Activated T-cell treated with anti-CD3 and anti-CD28 coated beads, Interleukin-2, amount 50 U/mL, for 72 hours (primary cell): ENCODE results near the gene FHDC1. TPM values are rescaled to one million over a fixed set of nuclear protein-coding genes. Genes with fewer than 3 reads are reported as not detected.

Experiments
- ATAC-seq, 2 donors: fragments of 150-1000 bp; cut with Tn5 transposase; replicated peaks in 1 of 2; 2 replicates each; pipeline ENCODE4 v1.10.0; 2021; ENCODE audit warnings: moderate library complexity in 2 of 2, mild to moderate bottlenecking in 1 of 2
- DNase-seq, 2 donors: peaks; one replicate each; pipeline ENCODE4 v3.0.0; 2021 to 2022; ENCODE audit warnings: mixed read lengths in 1 of 2
- H3K27ac Mint-ChIP-seq: one replicate; pipeline ENCODE4 v1.8.0; 2022; ENCODE audit warnings: mild to moderate bottlenecking, moderate library complexity, mixed read lengths
- H3K27me3 Mint-ChIP-seq: one replicate; pipeline ENCODE4 v1.8.0; 2022; ENCODE audit warnings: low read depth, mixed read lengths
- H3K36me3 Mint-ChIP-seq, 2 donors: one replicate each; pipeline ENCODE4 v1.8.0; 2022; ENCODE audit warnings: mixed read lengths in 2 of 2, mild to moderate bottlenecking in 1 of 2; ENCODE audit not compliant: insufficient read depth in 2 of 2
- H3K4me1 Mint-ChIP-seq: one replicate; pipeline ENCODE4 v1.8.0; 2022; ENCODE audit warnings: low read depth, mixed read lengths
- H3K4me3 Mint-ChIP-seq, 2 donors: one replicate each; pipeline ENCODE4 v1.8.0; 2022; ENCODE audit warnings: mild to moderate bottlenecking in 2 of 2, mixed read lengths in 2 of 2, moderate library complexity in 2 of 2
- H3K9me3 Mint-ChIP-seq, 2 donors: one replicate each; pipeline ENCODE4 v1.8.0; 2022; ENCODE audit warnings: mixed read lengths in 2 of 2
- total RNA-seq, 2 donors: library from RNA; stranded (reverse); gene quantifications; one replicate each; pipeline ENCODE4 v1.2.3, GENCODE V29; 2022

Gene FHDC1
- total RNA-seq, 2 donors from 2014 or later: 0.10 to 0.14 TPM

GRCh38 chr4:152998861-152999260 lies 62.7 kb downstream of the FHDC1 start:
- Mint-ChIP-seq H3K27ac (no peak overlapping the region), H3K36me3 (no peaks in the 10 kb centered on the region), H3K27me3 (peaks cover 10% of the 10 kb centered on the region), H3K4me3 (no peak overlapping the region), H3K9me3 (no peaks in the 10 kb centered on the region), H3K4me1 (no peaks in the 10 kb centered on the region)
- ATAC-seq (no peak), DNase-seq (no peak)

- ATAC-seq (no peak), DNase-seq (no peak)
- Mint-ChIP-seq H3K4me3 (no peak overlapping the region), H3K4me1 (no peaks in the 10 kb centered on the region), H3K27ac (no peak overlapping the region), H3K9me3 (no peaks in the 10 kb centered on the region), H3K27me3 (peaks cover 10% of the 10 kb centered on the region), H3K36me3 (no peaks in the 10 kb centered on the region)
Observed at GRCh38 chr4:152999346-153000075, 63.4 kb downstream of the FHDC1 start.

GRCh38 chr4:153000076-153000420 lies 63.9 kb downstream of the FHDC1 start:
- DNase-seq (no peak), ATAC-seq (no peak)
- Mint-ChIP-seq H3K4me1 (no peaks in the 10 kb centered on the region), H3K4me3 (no peak overlapping the region), H3K27ac (no peak overlapping the region), H3K27me3 (peaks cover 10% of the 10 kb centered on the region), H3K36me3 (no peaks in the 10 kb centered on the region), H3K9me3 (no peaks in the 10 kb centered on the region)

GRCh38 chr4:153001626-153002025 lies 65.5 kb downstream of the FHDC1 start:
- Mint-ChIP-seq H3K36me3 (no peaks in the 10 kb centered on the region), H3K27ac (no peak overlapping the region), H3K4me3 (no peak overlapping the region), H3K27me3 (peaks cover 10% of the 10 kb centered on the region), H3K9me3 (no peaks in the 10 kb centered on the region), H3K4me1 (no peaks in the 10 kb centered on the region)
- no peak for ATAC-seq
- DNase-seq: no peak

- no peak overlapping the region for H3K4me3 Mint-ChIP-seq
- no peaks in the 10 kb centered on the region for H3K36me3 Mint-ChIP-seq
- no peak overlapping the region for H3K27ac Mint-ChIP-seq
- DNase-seq (no peak), ATAC-seq (no peak)
- no peaks in the 10 kb centered on the region for H3K4me1 Mint-ChIP-seq
- peaks cover 10% of the 10 kb centered on the region for H3K27me3 Mint-ChIP-seq
- H3K9me3 Mint-ChIP-seq: no peaks in the 10 kb centered on the region
Observed at GRCh38 chr4:153002110-153002509, 66.0 kb downstream of the FHDC1 start.

- Mint-ChIP-seq H3K9me3 (no peaks in the 10 kb centered on the region), H3K4me3 (no peak overlapping the region), H3K4me1 (no peaks in the 10 kb centered on the region), H3K27me3 (no peaks in the 10 kb centered on the region), H3K27ac (no peak overlapping the region), H3K36me3 (no peaks in the 10 kb centered on the region)
- no peak for ATAC-seq
- DNase-seq: no peak
Observed at GRCh38 chr4:153004081-153004850, 68.1 kb downstream of the FHDC1 start.

- Mint-ChIP-seq H3K9me3 (no peaks in the 10 kb centered on the region), H3K4me3 (no peak overlapping the region), H3K27ac (no peak overlapping the region), H3K4me1 (no peaks in the 10 kb centered on the region), H3K27me3 (no peaks in the 10 kb centered on the region), H3K36me3 (no peaks in the 10 kb centered on the region)
- DNase-seq (no peak), ATAC-seq (no peak)
Observed at GRCh38 chr4:153005899-153006381, 69.8 kb downstream of the FHDC1 start.

- H3K9me3 Mint-ChIP-seq: no peaks in the 10 kb centered on the region
- H3K27ac Mint-ChIP-seq: no peak overlapping the region
Observed at GRCh38 chr4:153008578-153009199, 72.6 kb downstream of the FHDC1 start.

GRCh38 chr4:153010146-153010545 lies 74.0 kb downstream of the FHDC1 start:
- H3K27me3 Mint-ChIP-seq: no peaks in the 10 kb centered on the region
- no peak overlapping the region for H3K27ac Mint-ChIP-seq

More at GRCh38 chr4:153008578-153009199, 72.6 kb downstream of the FHDC1 start:
- Mint-ChIP-seq H3K36me3 (no peaks in the 10 kb centered on the region), H3K27me3 (no peaks in the 10 kb centered on the region), H3K4me3 (no peak overlapping the region), H3K4me1 (no peaks in the 10 kb centered on the region)
- no peak for ATAC-seq
- DNase-seq: no peak

GRCh38 chr4:153013202-153013977 lies 77.3 kb downstream of the FHDC1 start:
- no peaks in the 10 kb centered on the region for H3K27me3 Mint-ChIP-seq
- H3K27ac Mint-ChIP-seq: no peak overlapping the region
- ATAC-seq: no peak
- no peaks in the 10 kb centered on the region for H3K36me3 Mint-ChIP-seq
- no peak for DNase-seq
- H3K4me1 Mint-ChIP-seq: no peaks in the 10 kb centered on the region
- H3K9me3 Mint-ChIP-seq: no peaks in the 10 kb centered on the region
- H3K4me3 Mint-ChIP-seq: no peak overlapping the region

More at GRCh38 chr4:153010146-153010545, 74.0 kb downstream of the FHDC1 start:
- no peak overlapping the region for H3K4me3 Mint-ChIP-seq
- ATAC-seq (no peak), DNase-seq (no peak)
- no peaks in the 10 kb centered on the region for H3K9me3 Mint-ChIP-seq
- H3K36me3 Mint-ChIP-seq: no peaks in the 10 kb centered on the region
- H3K4me1 Mint-ChIP-seq: no peaks in the 10 kb centered on the region

- ATAC-seq (no peak), DNase-seq (no peak)
- H3K27me3 Mint-ChIP-seq: no peaks in the 10 kb centered on the region
- no peak overlapping the region for H3K27ac Mint-ChIP-seq
- no peaks in the 10 kb centered on the region for H3K36me3 Mint-ChIP-seq
- no peaks in the 10 kb centered on the region for H3K9me3 Mint-ChIP-seq
- no peaks in the 10 kb centered on the region for H3K4me1 Mint-ChIP-seq
- H3K4me3 Mint-ChIP-seq: no peak overlapping the region
Observed at GRCh38 chr4:153014460-153014859, 78.3 kb downstream of the FHDC1 start.

GRCh38 chr4:153016592-153016991 lies 80.5 kb downstream of the FHDC1 start:
- ATAC-seq (no peak), DNase-seq (no peak)
- Mint-ChIP-seq H3K36me3 (no peaks in the 10 kb centered on the region), H3K9me3 (no peaks in the 10 kb centered on the region), H3K27ac (no peak overlapping the region), H3K4me1 (no peaks in the 10 kb centered on the region), H3K27me3 (no peaks in the 10 kb centered on the region), H3K4me3 (no peak overlapping the region)

- H3K27ac Mint-ChIP-seq: no peak overlapping the region
- DNase-seq: no peak
- no peaks in the 10 kb centered on the region for H3K4me1 Mint-ChIP-seq
- no peak for ATAC-seq
- H3K9me3 Mint-ChIP-seq: no peaks in the 10 kb centered on the region
- H3K27me3 Mint-ChIP-seq: no peaks in the 10 kb centered on the region
- no peak overlapping the region for H3K4me3 Mint-ChIP-seq
- H3K36me3 Mint-ChIP-seq: no peaks in the 10 kb centered on the region
Observed at GRCh38 chr4:153018031-153018430, 81.9 kb downstream of the FHDC1 start.
